DMS79 treated with DMSO at 0.1 percent for 48 hours (cell line): ENCODE results near the gene NANOS2.
"Not testable (repeated sequence)": the region's sequence is repeated elsewhere in the genome, so short reads cannot be mapped to it uniquely, and the experiment has no call there.

Experiments
- DNase-seq: peaks from one replicate; lab custom pipeline; 2025; lab: John Stamatoyannopoulos, UW

The NANOS2 gene

DNA sequence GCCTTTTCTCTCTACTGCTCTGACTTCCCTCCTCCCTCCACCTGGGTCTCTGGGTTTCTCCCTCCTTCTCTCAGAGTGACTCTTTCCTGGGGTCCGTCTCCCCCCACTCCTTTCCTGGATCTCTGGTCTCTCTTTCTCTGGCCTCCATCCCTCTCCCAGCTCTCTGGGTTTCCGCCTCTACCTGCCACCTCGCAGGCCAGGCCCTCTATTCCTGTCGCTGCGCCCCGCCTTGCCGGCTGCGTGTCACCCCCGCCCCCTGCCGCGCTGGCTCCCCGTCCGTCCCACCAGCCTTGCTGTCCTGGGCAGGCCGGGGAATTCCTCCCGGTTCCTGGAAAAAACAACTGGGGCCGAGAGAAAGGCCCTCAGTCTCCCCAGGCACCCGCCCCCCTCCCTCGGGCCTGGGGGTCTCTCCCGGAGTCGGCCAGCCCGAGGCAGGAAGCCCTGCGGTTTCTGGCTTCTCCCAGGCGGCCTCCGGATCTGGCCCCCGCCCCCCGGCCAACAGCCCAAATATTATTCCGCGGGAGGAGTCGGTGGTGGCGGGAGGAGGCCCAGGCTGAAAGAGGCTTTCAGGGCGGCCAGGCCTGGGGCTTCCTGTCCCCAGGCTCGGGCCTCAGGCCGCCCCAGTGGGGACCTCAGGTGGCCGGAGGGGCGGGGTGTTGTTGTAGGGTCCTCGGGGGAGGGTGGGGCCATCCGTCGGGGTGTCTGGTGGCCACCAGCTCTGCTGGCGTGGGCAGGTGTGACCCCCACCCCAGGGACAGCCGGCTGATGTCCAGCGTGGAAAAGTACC is 38.0 kb downstream of the NANOS2 start:
- DNase-seq: no peak

GRCh38 chr19:45876161-45876410 is 38.5 kb downstream of the NANOS2 start:
- no peak for DNase-seq

DNA sequence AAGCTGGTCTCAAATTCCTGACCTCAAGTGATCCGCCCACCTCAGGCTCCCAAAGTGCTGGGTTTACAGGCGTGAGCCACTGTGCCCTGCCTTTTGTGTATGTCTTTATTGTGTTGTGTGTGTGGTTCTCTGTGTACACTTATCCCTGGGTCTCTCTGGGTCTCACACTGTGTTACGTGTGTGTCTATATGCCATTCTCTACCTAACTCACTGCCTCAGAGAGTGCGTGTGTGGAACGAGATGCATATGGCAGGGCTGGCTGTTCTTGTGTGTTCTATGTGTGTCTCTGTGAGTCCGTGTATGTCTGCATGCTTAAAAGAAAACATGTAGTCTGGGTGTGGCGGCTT is 40.0 kb downstream of the NANOS2 start:
- no peak for DNase-seq

GRCh38 chr19:45873219-45873772 is 41.3 kb downstream of the NANOS2 start:
- no peak for DNase-seq

DNA sequence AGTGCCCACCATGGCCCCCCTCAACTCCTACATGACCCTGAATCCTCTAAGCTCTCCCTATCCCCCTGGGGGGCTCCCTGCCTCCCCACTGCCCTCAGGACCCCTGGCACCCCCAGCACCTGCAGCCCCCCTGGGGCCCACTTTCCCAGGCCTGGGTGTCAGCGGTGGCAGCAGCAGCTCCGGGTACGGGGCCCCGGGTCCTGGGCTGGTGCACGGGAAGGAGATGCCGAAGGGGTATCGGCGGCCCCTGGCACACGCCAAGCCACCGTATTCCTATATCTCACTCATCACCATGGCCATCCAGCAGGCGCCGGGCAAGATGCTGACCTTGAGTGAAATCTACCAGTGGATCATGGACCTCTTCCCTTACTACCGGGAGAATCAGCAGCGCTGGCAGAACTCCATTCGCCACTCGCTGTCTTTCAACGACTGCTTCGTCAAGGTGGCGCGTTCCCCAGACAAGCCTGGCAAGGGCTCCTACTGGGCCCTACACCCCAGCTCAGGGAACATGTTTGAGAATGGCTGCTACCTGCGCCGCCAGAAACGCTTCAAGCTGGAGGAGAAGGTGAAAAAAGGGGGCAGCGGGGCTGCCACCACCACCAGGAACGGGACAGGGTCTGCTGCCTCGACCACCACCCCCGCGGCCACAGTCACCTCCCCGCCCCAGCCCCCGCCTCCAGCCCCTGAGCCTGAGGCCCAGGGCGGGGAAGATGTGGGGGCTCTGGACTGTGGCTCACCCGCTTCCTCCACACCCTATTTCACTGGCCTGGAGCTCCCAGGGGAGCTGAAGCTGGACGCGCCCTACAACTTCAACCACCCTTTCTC is 42.3 kb downstream of the NANOS2 start:
- DNase-seq: no peak

- DNase-seq: no peak
These were observed 43.8 kb downstream of the NANOS2 start for GRCh38 chr19:45870798-45871197.

GRCh38 chr19:45867241-45867640 is 47.3 kb downstream of the NANOS2 start:
- DNase-seq: not testable (repeated sequence)

DNA sequence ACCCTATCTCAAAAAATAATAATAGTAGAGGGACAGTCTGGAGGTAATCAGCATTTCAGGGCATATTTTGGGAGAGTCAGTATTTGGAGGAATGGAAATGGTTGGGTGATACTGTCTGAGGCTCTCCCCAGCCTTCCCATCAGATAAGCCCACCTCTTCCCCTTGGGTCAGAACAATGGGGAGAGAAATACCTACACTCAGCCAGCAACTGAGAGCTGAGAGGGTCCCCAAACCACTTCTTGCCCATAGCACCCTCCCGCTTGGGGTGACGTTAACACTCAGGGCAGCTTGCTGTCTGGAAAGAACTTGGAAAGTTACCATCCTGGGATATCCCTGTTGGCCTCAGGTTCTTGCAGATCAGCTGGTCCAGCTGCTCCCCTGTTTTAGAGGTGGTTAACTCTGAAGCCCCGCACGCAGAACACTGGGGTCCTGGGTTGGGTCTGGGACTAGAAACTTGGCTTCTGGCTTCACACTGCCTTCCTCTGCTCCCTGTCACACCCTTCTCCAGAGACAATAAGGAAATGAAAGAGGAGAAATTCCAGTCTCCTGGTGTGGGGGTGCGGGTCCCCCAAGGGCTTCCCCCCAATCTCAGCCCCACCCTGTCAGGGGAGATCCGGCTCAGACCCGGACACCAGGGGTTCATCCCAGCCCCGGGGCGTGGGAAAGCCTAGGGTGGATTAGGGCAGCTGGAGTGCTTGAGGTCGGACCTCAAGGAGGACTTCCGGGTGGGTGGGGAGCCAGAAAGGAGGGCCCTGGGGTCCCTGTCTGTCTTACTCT is 48.0 kb downstream of the NANOS2 start:
- DNase-seq: no peak

GRCh38 chr19:45865269-45865948 is 49.2 kb downstream of the NANOS2 start:
- no peak for DNase-seq

- DNase-seq: no peak
These were observed 49.9 kb downstream of the NANOS2 start for GRCh38 chr19:45864629-45865082.

DNA sequence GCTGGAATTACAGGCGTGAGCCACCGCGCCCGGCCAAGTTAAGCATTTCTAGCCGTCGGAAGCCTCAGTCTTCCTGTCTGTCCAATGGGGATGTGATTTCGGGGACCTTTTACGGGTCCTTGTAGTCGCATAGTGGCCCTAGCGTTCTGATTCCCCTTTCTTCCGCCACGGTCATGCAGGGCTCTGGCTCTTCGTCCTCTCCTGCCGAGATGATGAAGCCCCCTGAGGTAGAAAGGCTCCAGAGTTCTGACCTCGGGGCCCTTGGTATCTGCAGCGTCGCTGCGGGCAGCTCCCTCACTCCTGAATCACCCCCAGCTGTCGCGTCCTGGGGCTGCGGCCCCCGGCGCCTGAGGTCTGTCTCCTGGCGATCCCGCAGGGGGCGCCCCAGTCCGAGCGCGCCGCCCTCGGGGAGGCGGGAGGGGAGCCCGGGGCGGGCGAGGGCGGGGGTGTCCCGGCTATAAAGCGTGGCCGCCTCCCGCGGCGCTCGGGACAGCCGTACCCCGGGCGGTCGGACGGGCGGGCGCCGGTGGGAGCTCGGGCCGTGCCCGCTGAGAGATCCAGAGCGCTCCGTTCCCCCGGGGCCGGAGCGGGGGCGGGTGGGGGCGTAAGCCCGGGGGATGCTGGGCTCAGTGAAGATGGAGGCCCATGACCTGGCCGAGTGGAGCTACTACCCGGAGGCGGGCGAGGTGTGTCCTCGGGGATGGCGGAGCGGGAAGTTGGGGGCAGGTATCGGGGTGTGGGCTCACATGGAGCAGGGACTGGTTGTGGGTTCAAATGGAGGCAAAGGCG is 50.5 kb downstream of the NANOS2 start, which contains the start of gene FOXA3:
TSS of gene FOXA3 (plus strand) at position 487 of the 789 bp plus-strand sequence. CDS start at position 618, 131 bp downstream.
- DNase-seq: no peak

DNA sequence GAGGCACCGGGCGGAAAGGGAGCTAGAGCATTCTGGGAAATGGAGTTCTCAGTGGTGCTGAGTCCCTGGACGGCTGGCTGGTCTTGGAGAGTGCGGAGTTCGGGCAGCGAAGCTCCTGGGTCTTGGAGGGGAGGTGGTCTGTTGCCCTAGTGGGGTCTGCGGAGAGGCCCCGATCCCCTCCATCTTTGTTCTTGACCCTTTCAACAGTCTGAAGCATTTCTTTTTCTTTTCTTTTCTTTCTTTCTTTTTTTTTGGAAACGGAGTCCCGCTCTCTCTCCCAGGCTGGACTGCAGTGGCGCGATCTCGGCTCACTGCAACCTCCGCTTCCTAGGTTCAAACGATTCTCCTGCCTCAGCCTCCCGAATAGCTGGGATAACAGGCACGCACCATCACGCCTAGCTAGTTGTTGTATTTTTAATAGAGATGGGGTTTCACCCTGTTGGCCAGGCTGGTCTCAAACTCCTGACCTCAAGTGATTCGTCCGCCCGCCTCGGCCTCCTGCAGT is 51.2 kb downstream of the NANOS2 start:
- DNase-seq: no peak
